NCI-H774 (cell line): ENCODE data around the gene TENT4A.
"Not testable (repeated sequence)": the region's sequence is repeated elsewhere in the genome, so short reads cannot be mapped to it uniquely, and the experiment has no call there.

Experiments
- DNase-seq: peaks from one replicate; lab custom pipeline; 2025; lab: John Stamatoyannopoulos, UW

TENT4A gene

GRCh38 chr5:6773342-6774035, 60.3 kb downstream of the TENT4A start:
- DNase-seq, result no peak

GRCh38 chr5:6774207-6774606, 61.0 kb downstream of the TENT4A start:
- not testable (repeated sequence) for DNase-seq

GRCh38 chr5:6774721-6775204, 61.5 kb downstream of the TENT4A start:
- no peak for DNase-seq

DNA sequence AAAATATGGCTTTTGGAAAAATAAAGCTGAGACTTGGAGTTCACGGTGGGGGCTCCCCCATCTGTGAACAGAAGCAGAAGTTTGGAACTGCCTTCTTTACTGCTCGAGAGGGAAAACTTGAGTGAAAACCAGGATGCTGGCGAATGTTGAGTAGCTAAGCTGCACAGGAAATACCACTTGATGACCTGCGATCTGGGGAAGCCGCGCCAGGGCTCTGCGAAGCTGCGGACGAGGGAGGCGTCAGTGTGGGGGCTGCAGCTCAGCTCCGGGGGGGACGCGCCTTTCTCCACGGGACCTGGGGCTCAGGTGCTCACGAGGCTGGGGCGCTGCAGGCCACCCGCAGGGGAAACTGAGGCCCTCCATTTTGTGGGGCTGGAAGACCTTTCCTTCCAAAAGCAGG, 62.3 kb downstream of the TENT4A start:
- DNase-seq, result no peak

DNA sequence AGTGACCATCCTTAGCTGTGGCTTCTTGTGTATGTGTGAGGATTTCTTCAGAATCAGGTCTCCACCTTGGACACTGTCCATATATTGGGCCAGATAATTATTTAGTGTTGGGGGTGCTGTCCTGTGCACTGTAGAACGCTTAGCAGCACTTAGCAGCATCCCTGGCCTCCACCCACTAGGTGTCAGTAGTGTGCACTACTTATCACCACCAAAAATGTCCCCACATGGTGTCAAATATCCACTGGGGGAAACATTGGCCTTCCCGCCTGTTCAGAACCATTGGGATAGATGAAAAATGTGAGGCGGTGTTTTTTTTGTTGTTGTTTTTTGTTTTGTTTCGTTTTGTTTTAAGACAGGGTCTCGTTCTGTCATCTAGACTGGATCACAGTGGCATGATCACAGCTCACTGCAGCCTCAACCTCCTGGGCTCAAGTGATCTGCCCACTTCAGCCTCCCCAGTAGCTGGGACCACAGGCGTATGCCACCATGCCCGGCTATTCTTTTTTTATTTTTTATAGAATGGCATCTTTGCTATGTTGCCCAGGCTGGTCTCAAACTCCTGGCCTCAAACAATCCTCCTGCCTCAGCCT, 67.7 kb downstream of the TENT4A start:
- DNase-seq, result no peak

DNA sequence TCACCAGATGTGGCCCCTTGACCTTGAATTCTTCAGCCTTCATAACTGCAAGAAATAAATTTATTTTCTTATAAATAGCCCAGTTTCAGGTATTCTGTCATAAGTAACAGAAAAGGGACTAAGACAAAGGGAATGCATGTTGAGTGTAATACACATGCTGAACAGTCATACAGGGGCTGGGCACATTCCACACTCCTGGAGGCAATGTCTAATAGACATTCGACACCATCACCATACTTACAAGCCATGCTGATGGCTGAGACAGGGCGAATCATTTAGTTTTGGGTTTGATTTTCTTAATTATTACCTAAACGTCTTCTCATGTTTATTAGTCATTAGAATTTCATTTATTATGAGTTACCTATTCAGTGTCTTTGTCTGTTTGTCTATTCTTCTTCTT, 68.5 kb downstream of the TENT4A start:
- DNase-seq, result no peak

- no peak for DNase-seq
Observed at GRCh38 chr5:6783787-6784186, 70.6 kb downstream of the TENT4A start.

- no peak for DNase-seq
Observed at GRCh38 chr5:6784481-6784880, 71.2 kb downstream of the TENT4A start.

DNA sequence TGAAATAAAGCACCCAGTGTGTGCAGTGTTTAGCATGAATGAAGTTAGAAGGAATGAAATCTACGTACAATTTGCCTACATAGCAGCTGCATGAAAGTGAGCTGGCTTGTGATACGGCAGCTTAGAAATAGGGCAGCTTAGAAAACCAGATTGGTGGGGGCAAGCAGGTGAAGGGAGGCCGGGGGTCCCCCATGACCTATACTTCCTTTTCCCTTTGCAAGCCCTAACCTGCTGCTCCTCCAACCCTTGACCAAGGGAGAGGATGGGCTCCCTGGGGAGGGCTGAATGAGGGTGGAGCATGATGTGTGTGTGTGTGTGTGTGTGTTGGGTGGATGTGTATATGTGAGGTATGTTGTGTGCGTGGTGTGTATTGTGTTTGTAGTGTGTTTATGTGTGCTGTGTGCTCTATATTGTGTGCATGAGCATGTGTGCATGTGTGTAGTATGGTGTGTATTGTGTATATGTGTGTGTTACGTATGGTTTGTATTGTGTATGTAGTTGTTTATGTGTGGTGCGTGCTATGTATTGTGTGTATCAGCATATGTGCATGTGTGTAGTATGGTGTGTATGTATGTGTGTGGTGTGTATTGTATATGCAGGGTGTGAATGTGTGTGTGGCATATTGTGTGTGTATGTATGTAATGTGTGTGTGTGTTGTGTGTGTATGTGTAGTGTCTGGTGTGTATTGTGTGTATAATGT, 72.1 kb downstream of the TENT4A start:
- no peak for DNase-seq

DNA sequence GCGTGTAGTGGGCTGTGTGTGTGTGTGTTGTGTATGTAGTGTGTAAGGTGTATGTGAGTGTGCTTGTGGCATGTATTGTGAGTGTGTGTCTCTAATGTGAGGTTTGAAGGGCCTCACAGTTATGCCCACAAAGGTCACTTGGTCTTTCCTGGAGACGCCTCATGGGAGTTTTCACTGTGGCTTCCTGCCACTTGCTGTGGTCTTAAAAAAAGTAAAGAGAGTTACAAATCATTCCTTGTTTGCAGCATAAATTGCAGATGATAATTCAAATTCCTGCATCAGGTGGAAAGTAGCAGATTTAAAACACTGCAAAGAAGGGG, 72.6 kb downstream of the TENT4A start:
- DNase-seq, result no peak

DNA sequence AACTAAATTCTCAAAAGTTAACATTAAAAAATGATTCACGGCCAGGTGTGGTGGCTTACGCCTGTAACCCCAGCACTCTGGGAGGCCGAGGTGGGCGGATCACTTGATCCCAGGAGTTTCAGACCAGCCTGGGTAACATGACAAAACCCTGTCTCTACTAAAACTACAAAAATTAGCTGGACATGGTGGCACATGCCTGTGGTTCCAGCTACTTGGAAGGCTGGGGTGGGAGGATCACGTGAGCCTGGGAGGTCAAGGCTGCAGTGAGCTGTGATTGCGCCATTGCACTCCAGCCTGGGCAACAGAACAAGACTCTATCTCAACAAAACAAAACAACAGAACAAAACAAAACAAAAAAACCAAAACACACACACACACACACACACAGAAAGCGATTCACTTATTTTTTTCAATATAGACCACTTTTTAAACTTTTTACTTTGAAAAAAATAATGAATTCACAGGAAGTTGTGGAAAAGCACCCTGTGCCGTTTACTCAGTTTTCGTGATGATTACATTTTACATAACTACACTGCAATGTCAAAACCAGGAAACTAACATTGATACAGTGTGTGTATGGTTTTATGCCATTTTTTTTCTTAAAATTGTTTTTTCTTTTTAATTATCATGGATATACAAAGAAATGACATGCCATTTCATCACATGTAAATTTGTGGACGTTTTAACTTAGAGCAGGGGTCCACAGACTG, 73.7 kb downstream of the TENT4A start:
- no peak for DNase-seq

GRCh38 chr5:6787941-6788340, 74.7 kb downstream of the TENT4A start:
- DNase-seq, result no peak

DNA sequence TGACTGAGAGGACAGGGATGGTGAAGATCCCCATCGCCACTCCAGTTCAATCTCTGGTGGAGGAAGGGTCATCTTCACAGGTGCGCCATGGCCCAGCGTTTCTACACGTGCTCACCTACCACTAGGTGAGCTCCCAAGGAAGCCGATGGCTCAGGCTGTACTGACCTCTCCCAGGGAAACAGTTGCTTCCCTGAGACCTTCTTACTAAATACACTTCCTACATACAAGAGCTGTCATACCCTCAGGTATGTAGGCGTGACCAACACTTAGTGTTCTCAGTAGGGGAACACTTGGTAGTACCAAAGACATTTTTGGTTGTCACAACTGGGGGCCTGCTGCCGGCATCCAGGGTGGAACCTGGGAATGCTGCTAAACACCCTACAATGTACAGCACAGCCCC, 75.2 kb downstream of the TENT4A start:
- DNase-seq, result no peak

DNA sequence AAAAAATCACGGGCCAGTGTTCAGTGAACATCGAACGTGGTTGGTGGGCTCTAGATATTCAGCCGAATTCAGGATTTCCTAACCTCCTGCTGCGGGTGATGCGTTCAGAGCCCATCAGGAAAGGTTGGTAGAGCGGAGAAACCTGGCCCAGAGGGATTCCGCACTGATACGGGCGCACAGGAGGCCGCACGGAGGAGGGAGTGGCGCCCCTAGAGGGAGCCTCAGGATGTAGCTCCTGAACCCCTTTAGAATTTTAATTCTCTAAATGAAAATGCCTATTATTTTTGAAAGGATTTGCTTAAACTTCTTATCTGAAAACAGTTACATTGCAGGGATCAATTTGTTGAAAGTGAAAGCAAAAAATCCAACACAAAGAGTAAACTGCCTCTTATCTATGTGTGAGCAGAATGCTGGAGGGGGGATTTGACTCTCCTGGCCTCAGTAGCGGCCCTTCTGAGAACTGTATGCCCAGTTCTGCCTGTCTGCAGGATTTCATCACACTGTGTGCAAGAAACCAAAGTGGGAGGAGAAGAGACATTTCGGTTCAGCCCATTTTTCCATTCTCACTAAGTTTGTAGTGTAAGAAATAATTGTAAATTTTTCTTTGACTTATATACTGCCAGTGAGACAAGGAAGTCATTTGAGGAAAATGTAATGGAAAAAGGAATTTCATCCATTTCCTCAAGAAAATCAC, 75.9 kb downstream of the TENT4A start:
- no peak for DNase-seq

DNA sequence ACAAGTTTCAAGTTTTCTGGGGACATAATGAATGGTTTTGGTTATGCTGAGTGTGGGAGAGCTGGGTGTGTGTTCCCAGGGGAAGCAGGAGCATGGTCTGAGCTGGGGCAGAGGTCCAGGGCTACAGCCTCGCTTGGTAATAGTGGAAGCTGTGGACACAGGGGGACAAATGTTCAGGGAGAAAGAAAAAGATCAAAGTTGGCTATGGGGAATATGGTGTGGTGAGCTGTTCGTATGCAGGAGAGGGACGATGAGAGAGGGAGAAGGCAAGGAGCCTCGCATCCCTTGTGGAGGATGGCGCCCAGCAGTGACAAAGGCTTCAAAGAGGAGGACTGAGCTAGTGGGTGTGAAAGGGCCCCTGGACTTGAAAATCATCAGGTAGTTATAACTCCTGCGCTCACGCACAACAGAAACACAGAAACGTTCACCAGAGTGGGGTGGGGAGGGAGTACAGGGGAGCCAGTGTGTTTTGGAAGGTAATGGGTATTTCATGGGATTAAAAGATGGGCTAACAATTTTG, 77.2 kb downstream of the TENT4A start:
- no peak for DNase-seq

DNA sequence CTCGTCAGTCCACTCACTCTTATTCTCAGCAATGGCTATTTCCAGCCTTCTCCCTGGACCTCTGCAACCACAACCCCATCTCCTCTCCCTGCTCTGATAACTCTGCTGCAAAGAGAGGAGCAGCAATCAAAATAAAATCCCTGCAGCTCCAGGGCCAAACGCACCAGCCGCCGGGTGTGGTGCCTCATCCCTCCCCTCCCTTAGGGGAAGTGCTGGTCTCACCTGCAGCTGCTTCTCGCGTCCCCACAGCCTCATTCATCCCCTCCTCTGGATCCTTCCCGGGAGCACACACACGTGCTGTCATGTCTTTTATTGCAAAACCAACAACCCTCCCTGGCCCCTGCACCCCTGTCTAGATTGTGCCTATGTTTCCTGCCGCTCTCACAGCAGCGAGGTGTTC, 77.8 kb downstream of the TENT4A start:
- no peak for DNase-seq

DNA sequence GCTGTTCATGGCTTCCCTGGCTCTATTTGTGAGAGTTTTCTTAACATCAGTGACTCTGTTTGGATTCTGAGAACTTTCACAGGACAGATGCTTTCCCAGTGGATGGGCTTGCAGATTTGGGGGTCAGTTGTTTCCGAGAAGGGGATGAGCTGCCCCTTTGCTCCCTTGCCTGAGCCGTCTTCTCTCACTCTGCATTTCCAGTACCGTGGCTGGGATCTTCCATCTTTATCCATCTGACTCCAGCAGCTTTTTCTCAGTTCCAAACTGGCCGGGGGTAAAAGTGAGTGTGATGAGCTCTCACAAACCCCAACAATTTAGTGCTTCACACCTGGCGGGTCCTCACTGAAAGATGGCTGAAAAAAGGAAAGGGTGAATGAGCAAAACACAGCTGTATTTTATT, 79.1 kb downstream of the TENT4A start:
- DNase-seq, result no peak

- DNase-seq, result no peak
Observed at GRCh38 chr5:6792911-6793471, 79.8 kb downstream of the TENT4A start.

DNA sequence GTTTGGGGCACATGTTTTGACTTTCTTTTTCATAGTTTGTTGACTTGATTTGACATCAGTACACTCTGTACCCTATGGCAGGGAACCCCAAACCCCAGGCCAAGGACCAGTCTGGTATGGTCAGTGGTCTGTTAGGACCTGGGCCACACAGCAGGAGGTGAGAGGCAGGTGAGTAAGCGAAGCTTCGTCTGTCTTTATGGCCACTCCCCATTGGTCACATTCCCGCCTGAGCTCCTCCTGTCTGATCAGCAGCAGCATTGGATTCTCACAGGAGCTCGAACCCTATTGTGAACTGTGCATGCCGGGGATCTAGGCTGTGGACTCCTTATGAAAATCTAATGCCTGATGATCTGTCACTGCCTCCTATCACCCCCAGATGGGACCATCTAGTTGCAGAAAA, 88.0 kb downstream of the TENT4A start:
- no peak for DNase-seq

DNA sequence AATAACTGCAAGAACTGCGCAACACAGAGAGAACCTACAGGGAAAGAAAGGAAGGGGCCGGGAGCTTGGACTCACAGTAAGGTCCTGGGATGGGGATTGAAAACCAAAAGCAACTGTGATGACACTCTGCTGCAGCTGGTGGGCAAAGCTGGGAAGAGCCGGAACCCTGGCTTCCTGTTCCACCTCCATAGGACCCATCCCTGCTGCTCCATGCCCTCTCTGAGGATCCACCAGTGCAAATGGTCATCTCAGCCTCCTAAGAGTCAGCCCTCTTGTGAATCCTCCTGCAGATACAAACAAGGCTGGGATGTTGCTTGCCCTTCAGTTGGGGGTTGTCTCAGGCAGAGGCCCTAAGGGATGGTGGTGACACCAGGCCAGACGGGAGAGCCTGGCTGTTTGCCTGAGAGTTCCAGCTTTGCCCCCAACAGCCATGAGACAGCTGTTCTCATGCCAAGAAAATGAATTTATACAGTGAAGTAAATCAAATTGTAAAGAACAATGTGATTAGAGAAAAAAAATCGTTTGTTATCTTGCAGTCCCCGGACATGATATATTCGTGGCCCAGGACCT, 90.8 kb downstream of the TENT4A start:
- DNase-seq, result no peak

- no peak for DNase-seq
Observed at GRCh38 chr5:6804766-6805501, 91.7 kb downstream of the TENT4A start.
